GM18508 (cell line): ENCODE results near the gene NINL.

Experiments used
- ATAC-seq: cut with Tn5 transposase; IDR thresholded peaks from one replicate; pipeline ENCODE4 v1.9.1; 2021; ENCODE audit warnings: moderate number of reproducible peaks; ENCODE audit not compliant: insufficient read depth, unreplicated experiment

Gene NINL

GRCh38 chr20:25447671-25448070, 137.7 kb downstream of the NINL start:
- ATAC-seq, result no peak

- ATAC-seq, result no peak
These were observed 140.8 kb downstream of the NINL start for GRCh38 chr20:25444556-25444955.

GRCh38 chr20:25439328-25439727, 146.0 kb downstream of the NINL start:
- ATAC-seq, result no peak

GRCh38 chr20:25437153-25437581, 148.2 kb downstream of the NINL start:
- ATAC-seq, result no peak

GRCh38 chr20:25424536-25424935, 160.8 kb downstream of the NINL start:
- no peak for ATAC-seq

GRCh38 chr20:25422032-25422431, 163.3 kb downstream of the NINL start:
- ATAC-seq, result no peak

- no peak for ATAC-seq
These were observed 164.2 kb downstream of the NINL start for GRCh38 chr20:25421102-25421501.

- no peak for ATAC-seq
These were observed 166.6 kb downstream of the NINL start for GRCh38 chr20:25418776-25419175.

GRCh38 chr20:25408890-25409289, 176.4 kb downstream of the NINL start:
- no peak for ATAC-seq

- no peak for ATAC-seq
These were observed 177.2 kb downstream of the NINL start for GRCh38 chr20:25408170-25408547.

- peak; percentile 75 for ATAC-seq
These were observed 177.8 kb downstream of the NINL start, which contains the start of gene GINS1 for GRCh38 chr20:25407311-25408169. Gene GINS1 (plus strand): TSS chr20:25407673. CDS start chr20:25407821, 148 bp downstream.
